Stomach smooth muscle (tissue), 2 donors: ENCODE data around the gene EPHA5.

ENCODE experiments used
- H3K27ac ChIP-seq: one replicate; pipeline ENCODE4 v1.7.0; 2013; ENCODE audit warnings: mild to moderate bottlenecking, low read length, inconsistent platforms
- H3K27me3 ChIP-seq, 2 donors: one replicate each; pipeline ENCODE4 v1.7.0; 2013; ENCODE audit warnings: low read length in 2 of 2; ENCODE audit not compliant: insufficient read depth in 2 of 2, control insufficient read depth in 1 of 2
- H3K36me3 ChIP-seq, 2 donors: one replicate each; pipeline ENCODE4 v1.7.0; 2013; ENCODE audit warnings: low read length in 2 of 2; ENCODE audit not compliant: control insufficient read depth in 2 of 2, insufficient read depth in 2 of 2
- H3K4me1 ChIP-seq: one replicate; pipeline ENCODE4 v1.7.0; 2013; ENCODE audit warnings: low read length; ENCODE audit not compliant: control insufficient read depth, insufficient read depth
- H3K4me3 ChIP-seq, 2 donors: one replicate each; pipeline ENCODE4 v1.7.0; 2013; ENCODE audit warnings: low read length in 2 of 2
- H3K9ac ChIP-seq, 2 donors: one replicate each; pipeline ENCODE4 v1.7.0; 2013; ENCODE audit warnings: low read length in 2 of 2, mild to moderate bottlenecking in 1 of 2
- H3K9me3 ChIP-seq, 2 donors: one replicate each; pipeline ENCODE4 v1.7.0; 2013; ENCODE audit warnings: low read length in 2 of 2; ENCODE audit not compliant: control insufficient read depth in 2 of 2
- donor health status: healthy.
- donor health status: Pancreatic carcinoma.

Gene EPHA5

GRCh38 chr4:65510976-65511375, 159.3 kb downstream of the EPHA5 start:
- Histone ChIP-seq H3K9ac (no peak overlapping the region), H3K27ac (no peak overlapping the region), H3K36me3 (no peaks in the 10 kb centered on the region), H3K27me3 (no peaks in the 10 kb centered on the region), H3K4me3 (no peak overlapping the region), H3K4me1 (no peaks in the 10 kb centered on the region), H3K9me3 (peaks cover 0 to 3% of the 10 kb centered on the region in 2 donors)

- H3K9ac ChIP-seq: no peak overlapping the region
- no peaks in the 10 kb centered on the region for H3K36me3 ChIP-seq
- no peaks in the 10 kb centered on the region for H3K27me3 ChIP-seq
- H3K27ac ChIP-seq: no peak overlapping the region
- no peak overlapping the region for H3K4me3 ChIP-seq
- H3K4me1 ChIP-seq: no peaks in the 10 kb centered on the region
- no peaks in the 10 kb centered on the region for H3K9me3 ChIP-seq
Observed at GRCh38 chr4:65508168-65508567, 162.1 kb downstream of the EPHA5 start.

- Histone ChIP-seq H3K9me3 (no peaks in the 10 kb centered on the region), H3K27ac (no peak overlapping the region), H3K36me3 (no peaks in the 10 kb centered on the region), H3K4me1 (no peaks in the 10 kb centered on the region), H3K4me3 (no peak overlapping the region), H3K27me3 (no peaks in the 10 kb centered on the region), H3K9ac (no peak overlapping the region)
Observed at GRCh38 chr4:65502131-65502701, 168.1 kb downstream of the EPHA5 start.

- Histone ChIP-seq H3K9me3 (no peaks in the 10 kb centered on the region), H3K9ac (no peak overlapping the region), H3K27me3 (no peaks in the 10 kb centered on the region), H3K36me3 (no peaks in the 10 kb centered on the region), H3K4me1 (no peaks in the 10 kb centered on the region), H3K27ac (no peak overlapping the region), H3K4me3 (no peak overlapping the region)
Observed at GRCh38 chr4:65498606-65499005, 171.7 kb downstream of the EPHA5 start.

GRCh38 chr4:65495439-65495838, 174.8 kb downstream of the EPHA5 start:
- Histone ChIP-seq H3K4me1 (no peaks in the 10 kb centered on the region), H3K9me3 (no peaks in the 10 kb centered on the region), H3K27me3 (no peaks in the 10 kb centered on the region), H3K4me3 (no peak overlapping the region), H3K9ac (no peak overlapping the region), H3K36me3 (no peaks in the 10 kb centered on the region), H3K27ac (no peak overlapping the region)

- Histone ChIP-seq H3K9ac (no peak overlapping the region), H3K27me3 (no peaks in the 10 kb centered on the region), H3K36me3 (no peaks in the 10 kb centered on the region), H3K4me1 (no peaks in the 10 kb centered on the region), H3K27ac (no peak overlapping the region), H3K4me3 (no peak overlapping the region), H3K9me3 (no peaks in the 10 kb centered on the region)
Observed at GRCh38 chr4:65482410-65482809, 187.9 kb downstream of the EPHA5 start.

- Histone ChIP-seq H3K27me3 (no peaks in the 10 kb centered on the region), H3K9me3 (no peaks in the 10 kb centered on the region), H3K9ac (no peak overlapping the region), H3K36me3 (no peaks in the 10 kb centered on the region), H3K27ac (no peak overlapping the region), H3K4me1 (no peaks in the 10 kb centered on the region), H3K4me3 (no peak overlapping the region)
Observed at GRCh38 chr4:65472531-65472930, 197.8 kb downstream of the EPHA5 start.

GRCh38 chr4:65467068-65467680, 203.1 kb downstream of the EPHA5 start:
- Histone ChIP-seq H3K4me3 (no peak overlapping the region), H3K36me3 (no peaks in the 10 kb centered on the region), H3K27ac (no peak overlapping the region), H3K9me3 (peaks cover 0 to 3% of the 10 kb centered on the region in 2 donors), H3K27me3 (no peaks in the 10 kb centered on the region), H3K4me1 (no peaks in the 10 kb centered on the region), H3K9ac (no peak overlapping the region)

GRCh38 chr4:65461781-65462180, 208.5 kb downstream of the EPHA5 start:
- H3K4me1 ChIP-seq: no peaks in the 10 kb centered on the region
- peaks cover 0 to 3% of the 10 kb centered on the region in 2 donors for H3K9me3 ChIP-seq
- H3K27ac ChIP-seq: no peak overlapping the region
- H3K27me3 ChIP-seq: no peaks in the 10 kb centered on the region
- H3K4me3 ChIP-seq: no peak overlapping the region
- H3K36me3 ChIP-seq: no peaks in the 10 kb centered on the region
- no peak overlapping the region for H3K9ac ChIP-seq

- no peak overlapping the region for H3K4me3 ChIP-seq
Observed at GRCh38 chr4:65457011-65457410, 213.3 kb downstream of the EPHA5 start.

GRCh38 chr4:65456579-65456978, 213.7 kb downstream of the EPHA5 start:
- no peak overlapping the region for H3K9ac ChIP-seq
- H3K36me3 ChIP-seq: no peaks in the 10 kb centered on the region
- H3K9me3 ChIP-seq: no peaks in the 10 kb centered on the region
- no peak overlapping the region for H3K27ac ChIP-seq
- no peaks in the 10 kb centered on the region for H3K27me3 ChIP-seq
- no peaks in the 10 kb centered on the region for H3K4me1 ChIP-seq
- no peak overlapping the region for H3K4me3 ChIP-seq

More at GRCh38 chr4:65457011-65457410, 213.3 kb downstream of the EPHA5 start:
- H3K27me3 ChIP-seq: no peaks in the 10 kb centered on the region
- no peaks in the 10 kb centered on the region for H3K9me3 ChIP-seq
- no peak overlapping the region for H3K9ac ChIP-seq
- no peaks in the 10 kb centered on the region for H3K4me1 ChIP-seq
- H3K27ac ChIP-seq: no peak overlapping the region
- H3K36me3 ChIP-seq: no peaks in the 10 kb centered on the region
